ENCODE results near the gene BRIP1.

The BRIP1 gene

GRCh38 chr17:61794242-61794641, 69.1 kb downstream of the BRIP1 start:
- H3K79me2 ChIP-seq (ENCODE audit: insufficient read depth, low read depth), result no peaks in the 10 kb centered on the region
- TF ChIP-seq CTCF (conservative IDR thresholded peaks at IDR 0.05; ENCODE audit: low read depth, low read length), result no peak
- H4K20me1 ChIP-seq (ENCODE audit: insufficient read depth), result no peaks in the 10 kb centered on the region
- no peaks in the 10 kb centered on the region for H3K4me1 ChIP-seq (ENCODE audit: low read depth, poor library complexity, severe bottlenecking)
- H3K36me3 ChIP-seq (ENCODE audit: insufficient read depth), result no peaks in the 10 kb centered on the region
- H3K9ac ChIP-seq, result no peak overlapping the region
- no peak overlapping the region for H3K27ac ChIP-seq
- H2AFZ ChIP-seq (ENCODE audit: low read depth), result no peak overlapping the region
- no peaks in the 10 kb centered on the region for H3K27me3 ChIP-seq (ENCODE audit: insufficient read depth, low read depth)
- no peak overlapping the region for H3K4me2 ChIP-seq
- no peak overlapping the region for H3K4me3 ChIP-seq (IDR thresholded peaks at IDR 0.05; ENCODE audit: insufficient read depth, low read depth, low read length)

- H3K4me3 ChIP-seq (IDR thresholded peaks at IDR 0.05; ENCODE audit: insufficient read depth, low read depth, low read length), result no peak overlapping the region
- no peaks in the 10 kb centered on the region for H3K27me3 ChIP-seq (ENCODE audit: insufficient read depth, low read depth)
- H3K4me2 ChIP-seq, result no peak overlapping the region
- TF ChIP-seq CTCF (conservative IDR thresholded peaks at IDR 0.05; ENCODE audit: low read depth, low read length), result no peak
- no peaks in the 10 kb centered on the region for H4K20me1 ChIP-seq (ENCODE audit: insufficient read depth)
- H3K9ac ChIP-seq, result no peak overlapping the region
- no peaks in the 10 kb centered on the region for H3K4me1 ChIP-seq (ENCODE audit: low read depth, poor library complexity, severe bottlenecking)
- H2AFZ ChIP-seq (ENCODE audit: low read depth), result no peak overlapping the region
- H3K79me2 ChIP-seq (ENCODE audit: insufficient read depth, low read depth), result no peaks in the 10 kb centered on the region
- H3K36me3 ChIP-seq (ENCODE audit: insufficient read depth), result no peaks in the 10 kb centered on the region
- no peak overlapping the region for H3K27ac ChIP-seq
Measured at GRCh38 chr17:61793565-61793964, 69.8 kb downstream of the BRIP1 start.

GRCh38 chr17:61789872-61790271, 73.5 kb downstream of the BRIP1 start:
- H3K36me3 ChIP-seq (ENCODE audit: insufficient read depth), result no peaks in the 10 kb centered on the region
- no peaks in the 10 kb centered on the region for H4K20me1 ChIP-seq (ENCODE audit: insufficient read depth)
- no peak overlapping the region for H3K27ac ChIP-seq
- no peak overlapping the region for H2AFZ ChIP-seq (ENCODE audit: low read depth)
- H3K9ac ChIP-seq, result no peak overlapping the region
- H3K27me3 ChIP-seq (ENCODE audit: insufficient read depth, low read depth), result no peaks in the 10 kb centered on the region
- H3K4me1 ChIP-seq (ENCODE audit: low read depth, poor library complexity, severe bottlenecking), result no peaks in the 10 kb centered on the region
- H3K4me3 ChIP-seq (IDR thresholded peaks at IDR 0.05; ENCODE audit: insufficient read depth, low read depth, low read length), result no peak overlapping the region
- H3K4me2 ChIP-seq, result no peak overlapping the region
- no peaks in the 10 kb centered on the region for H3K79me2 ChIP-seq (ENCODE audit: insufficient read depth, low read depth)
- no peak for TF ChIP-seq CTCF (conservative IDR thresholded peaks at IDR 0.05; ENCODE audit: low read depth, low read length)

- no peaks in the 10 kb centered on the region for H4K20me1 ChIP-seq (ENCODE audit: insufficient read depth)
- H2AFZ ChIP-seq (ENCODE audit: low read depth), result no peak overlapping the region
- no peak overlapping the region for H3K4me2 ChIP-seq
- no peaks in the 10 kb centered on the region for H3K79me2 ChIP-seq (ENCODE audit: insufficient read depth, low read depth)
- no peak overlapping the region for H3K4me3 ChIP-seq (IDR thresholded peaks at IDR 0.05; ENCODE audit: insufficient read depth, low read depth, low read length)
- no peaks in the 10 kb centered on the region for H3K27me3 ChIP-seq (ENCODE audit: insufficient read depth, low read depth)
- no peaks in the 10 kb centered on the region for H3K36me3 ChIP-seq (ENCODE audit: insufficient read depth)
- no peak overlapping the region for H3K9ac ChIP-seq
- no peak for TF ChIP-seq CTCF (conservative IDR thresholded peaks at IDR 0.05; ENCODE audit: low read depth, low read length)
- no peak overlapping the region for H3K27ac ChIP-seq
- H3K4me1 ChIP-seq (ENCODE audit: low read depth, poor library complexity, severe bottlenecking), result no peaks in the 10 kb centered on the region
Measured at GRCh38 chr17:61786088-61786487, 77.2 kb downstream of the BRIP1 start.

GRCh38 chr17:61784510-61784909, 78.8 kb downstream of the BRIP1 start:
- Histone ChIP-seq H3K9ac (no peak overlapping the region), H2AFZ (ENCODE audit: low read depth) (no peak overlapping the region), H4K20me1 (ENCODE audit: insufficient read depth) (no peaks in the 10 kb centered on the region), H3K4me3 (IDR thresholded peaks at IDR 0.05; ENCODE audit: insufficient read depth, low read depth, low read length) (no peak overlapping the region), H3K4me1 (ENCODE audit: low read depth, poor library complexity, severe bottlenecking) (no peaks in the 10 kb centered on the region), H3K27me3 (ENCODE audit: insufficient read depth, low read depth) (no peaks in the 10 kb centered on the region), H3K4me2 (no peak overlapping the region), H3K79me2 (ENCODE audit: insufficient read depth, low read depth) (no peaks in the 10 kb centered on the region), H3K36me3 (ENCODE audit: insufficient read depth) (no peaks in the 10 kb centered on the region), H3K27ac (no peak overlapping the region)
- TF ChIP-seq CTCF (conservative IDR thresholded peaks at IDR 0.05; ENCODE audit: low read depth, low read length), result no peak

Measured in KMS-11 (cell line).